Hippocampal formation (tissue), 2 donors: ENCODE measurements around the gene KBTBD2.
"Not testable (repeated sequence)": the region's sequence is repeated elsewhere in the genome, so short reads cannot be mapped to it uniquely, and the experiment has no call there.

ENCODE experiments used
- DNase-seq, 2 donors: peaks; one replicate each; lab custom pipeline; 2025; lab: John Stamatoyannopoulos, UW

The KBTBD2 gene

GRCh38 chr7:32855837-32856775 lies 35.5 kb downstream of the KBTBD2 start:
- not testable (repeated sequence) for DNase-seq

DNA sequence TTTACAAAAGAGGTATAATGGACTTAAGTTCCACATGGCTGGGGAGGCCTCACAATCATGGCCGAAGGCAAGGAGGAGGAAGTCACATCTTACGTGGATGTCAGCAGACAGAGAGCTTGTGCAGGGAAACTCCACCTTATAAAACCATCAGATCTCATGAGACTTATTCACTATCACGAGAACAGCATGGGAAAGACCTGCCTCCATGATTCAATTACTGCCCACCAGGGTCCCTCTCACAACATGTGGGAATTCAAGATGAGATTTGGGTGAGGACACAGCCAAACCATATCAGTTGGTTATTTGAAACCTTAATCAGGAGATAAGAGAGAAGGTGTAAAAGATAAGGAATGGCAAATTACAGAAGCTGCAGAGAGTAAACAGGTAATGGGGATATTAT lies 40.9 kb downstream of the KBTBD2 start:
- DNase-seq = not testable (repeated sequence)

GRCh38 chr7:32848655-32849054 lies 42.9 kb downstream of the KBTBD2 start:
- DNase-seq = not testable (repeated sequence)

- DNase-seq = peak; percentile 65 to 78
Observed at GRCh38 chr7:32846630-32847225, 44.8 kb downstream of the KBTBD2 start.

DNA sequence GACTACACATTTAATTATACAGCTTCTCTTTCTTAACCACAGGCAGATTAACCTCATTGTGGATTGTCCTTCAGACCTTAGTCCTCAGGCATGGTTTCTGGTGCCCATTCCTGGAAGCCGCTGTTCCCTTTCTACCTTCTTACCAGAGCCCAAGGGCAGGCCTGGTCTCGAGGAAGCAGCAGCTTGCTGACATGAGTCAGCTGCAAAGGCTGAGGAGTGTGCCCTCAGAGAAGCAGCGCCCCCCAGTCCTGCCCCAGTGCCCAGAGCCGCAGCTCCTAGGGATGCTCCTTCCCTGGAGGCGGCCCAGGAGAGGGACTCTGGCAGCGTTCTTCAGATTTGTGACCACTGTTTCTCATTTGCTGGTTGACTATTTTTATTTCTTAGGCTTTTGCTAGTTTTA lies 46.8 kb downstream of the KBTBD2 start:
- DNase-seq = not testable (repeated sequence)

- not testable (repeated sequence) for DNase-seq
Observed at GRCh38 chr7:32843763-32844162, 47.8 kb downstream of the KBTBD2 start.

GRCh38 chr7:32839846-32840245 lies 51.7 kb downstream of the KBTBD2 start:
- not testable (repeated sequence) for DNase-seq

DNA sequence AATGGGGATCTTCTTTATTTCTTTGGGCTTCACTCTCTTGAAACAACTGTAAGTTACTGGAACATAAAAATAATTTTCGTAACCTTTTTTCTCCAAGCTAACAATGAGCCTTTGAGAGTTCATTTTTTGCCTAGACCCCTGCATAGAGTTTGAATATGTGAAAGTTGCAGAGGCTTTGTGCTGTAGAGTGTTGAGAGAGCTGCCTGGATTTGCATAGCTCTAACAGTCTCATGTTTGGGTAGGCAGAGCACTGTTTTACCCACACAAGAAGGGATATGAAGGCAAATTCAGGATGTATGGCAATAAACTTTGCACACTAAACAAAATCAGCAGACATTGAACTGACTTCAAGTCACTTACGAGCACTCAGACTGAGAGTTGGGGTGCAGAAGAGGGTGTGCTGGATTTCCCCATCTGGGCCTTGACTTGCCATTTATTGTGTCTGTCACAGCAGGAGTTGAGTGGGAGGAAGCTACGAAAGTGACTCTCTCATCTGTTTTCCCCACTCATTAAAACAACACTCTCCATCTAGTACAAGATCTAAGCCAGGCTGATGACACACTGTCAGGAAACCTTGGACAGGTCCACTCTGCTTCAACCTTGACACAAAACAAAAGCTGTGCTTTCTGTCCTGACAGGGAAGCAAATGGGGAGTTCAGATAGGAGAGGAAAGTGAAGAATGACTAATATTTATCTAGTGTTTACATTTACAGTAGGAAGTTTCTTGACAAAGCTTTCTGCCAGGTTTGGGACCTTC lies 62.4 kb downstream of the KBTBD2 start:
- not testable (repeated sequence) for DNase-seq
